ENCODE measurements around the gene NPAS1. TPM values are rescaled to one million over a fixed set of nuclear protein-coding genes. Genes with fewer than 3 reads are reported as not detected.

The NPAS1 gene
- total RNA-seq, 2 experiments from 2014 or later = 3.4 to 8.4 TPM

DNA sequence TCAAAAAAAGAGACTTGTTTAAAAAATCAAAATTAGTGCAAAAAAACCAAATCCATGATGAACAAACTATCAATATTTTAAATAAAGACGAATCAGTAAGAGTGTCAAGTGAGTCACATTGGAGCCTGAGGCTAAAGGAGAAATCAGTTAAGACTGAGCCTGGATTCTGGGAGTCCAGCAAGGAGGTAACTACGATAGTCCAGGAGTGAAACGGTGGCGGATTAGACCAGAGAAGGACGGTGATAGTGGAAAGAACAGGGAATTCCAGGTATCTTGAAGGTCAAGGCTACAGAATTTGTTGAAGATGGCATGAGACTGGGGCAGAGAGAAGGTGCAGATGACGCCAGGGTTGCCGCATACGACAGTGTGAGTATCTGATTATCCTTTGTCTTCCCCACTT lies 7.0 kb upstream of the NPAS1 start:
- no peak overlapping the region for H3K27ac ChIP-seq (ENCODE audit: low read depth, low read length, poor library complexity, severe bottlenecking)
- no peaks in the 10 kb centered on the region for H3K9me3 ChIP-seq (ENCODE audit: low read length)
- no peaks in the 10 kb centered on the region for H3K79me2 ChIP-seq (ENCODE audit: insufficient read depth, low read depth, low read length)
- H2AFZ ChIP-seq (ENCODE audit: low read length) = no peak overlapping the region; the same call in 1 of the 2 replicates
- peaks cover 3% of the 10 kb centered on the region for H3K4me1 ChIP-seq (ENCODE audit: insufficient read depth, low read length, poor library complexity, severe bottlenecking)
- no peaks in the 10 kb centered on the region for H4K20me1 ChIP-seq (ENCODE audit: insufficient read depth, low read length)
- ChIA-PET CTCF (ENCODE audit: unreplicated experiment) (interaction anchor here (0.9 to 1.2 kb wide), 2 partner anchors 10 to 157 kb away, joined by 3 read pairs; no protein-coding TSS in a partner anchor), POLR2A (interaction anchor here (1.0 kb wide), 1 partner anchor 114 kb away, joined by 3 read pairs; no protein-coding TSS in a partner anchor)
- no TSS peak for BruUV-seq (replicated peaks)
- H3K4me3 ChIP-seq (ENCODE audit: low read depth, low read length, poor library complexity, severe bottlenecking) = no peak overlapping the region
- no peak overlapping the region for H3K4me2 ChIP-seq (ENCODE audit: low read length)
- H3K36me3 ChIP-seq (ENCODE audit: insufficient read depth, low read length) = no peaks in the 10 kb centered on the region
- intact Hi-C loops (cut with micrococcal nuclease; ENCODE audit: unreplicated experiment) = loop anchor here (1.0 to 2.0 kb wide), 3 partner anchors 20 to 235 kb away; no protein-coding TSS in a partner anchor
- TF ChIP-seq EZH2phosphoT487 (IDR thresholded peaks at IDR 0.05; ENCODE audit: borderline replicate concordance, low read depth, low read length) (no peak), CTCF (conservative IDR thresholded peaks at IDR 0.05; ENCODE audit: low read length) (no peak)
- DNase-seq (ENCODE audit: low spot score) = no peak
- H3K9me2 ChIP-seq (ENCODE audit: insufficient read depth, low read length) = no peaks in the 10 kb centered on the region

- H3K4me2 ChIP-seq (ENCODE audit: low read length) = no peak overlapping the region
- POLR2A ChIA-PET = interaction anchor here (0.6 to 1.0 kb wide), 2 partner anchors 114 to 161 kb away, joined by 3 read pairs; no protein-coding TSS in a partner anchor
- no TSS peak for BruUV-seq (replicated peaks)
Observed at GRCh38 chr19:47013041-47013517, 6.6 kb upstream of the NPAS1 start.

More at GRCh38 chr19:47013041-47013517, 6.6 kb upstream of the NPAS1 start:
- H2AFZ ChIP-seq (ENCODE audit: low read length) = peak overlapping the region; percentile 90
- H3K36me3 ChIP-seq (ENCODE audit: insufficient read depth, low read length) = no peaks in the 10 kb centered on the region
- no peaks in the 10 kb centered on the region for H4K20me1 ChIP-seq (ENCODE audit: insufficient read depth, low read length)
- no peaks in the 10 kb centered on the region for H3K9me2 ChIP-seq (ENCODE audit: insufficient read depth, low read length)
- TF ChIP-seq EZH2phosphoT487 (IDR thresholded peaks at IDR 0.05; ENCODE audit: borderline replicate concordance, low read depth, low read length) (no peak), CTCF (conservative IDR thresholded peaks at IDR 0.05; ENCODE audit: low read length) (peak; percentile 98)
- H3K79me2 ChIP-seq (ENCODE audit: insufficient read depth, low read depth, low read length) = no peaks in the 10 kb centered on the region
- no peak overlapping the region for H3K4me3 ChIP-seq (ENCODE audit: low read depth, low read length, poor library complexity, severe bottlenecking)
- peaks cover 3% of the 10 kb centered on the region for H3K4me1 ChIP-seq (ENCODE audit: insufficient read depth, low read length, poor library complexity, severe bottlenecking)
- intact Hi-C loops (cut with micrococcal nuclease; ENCODE audit: unreplicated experiment) = loop anchor here (1.0 to 2.0 kb wide), 3 partner anchors 20 to 234 kb away; no protein-coding TSS in a partner anchor
- H3K9me3 ChIP-seq (ENCODE audit: low read length) = no peaks in the 10 kb centered on the region
- peak; percentile 43 for DNase-seq (ENCODE audit: low spot score)
- CTCF ChIA-PET (ENCODE audit: unreplicated experiment) = interaction anchor here (0.6 to 1.2 kb wide), 4 partner anchors 9 to 261 kb away, joined by 3 read pairs; no protein-coding TSS in a partner anchor
- no peak overlapping the region for H3K27ac ChIP-seq (ENCODE audit: low read depth, low read length, poor library complexity, severe bottlenecking)

Measured in OCI-LY7 (cell line).